Spleen (tissue), 7 donors: ENCODE measurements around the gene NELFA.

Source experiments
- CTCF ChIP-seq, 11 experiments: fragments of 200-600 bp in 7 of 11; fragments of 450-650 bp in 4 of 11; sonication (generic) in 4 of 11; IDR thresholded peaks in 8 of 11; conservative IDR thresholded peaks in 3 of 11; 1 replicate in 7 of 11; 2 replicates in 4 of 11; pipeline versions ENCODE4 v1.4.0 to v1.8.0; 2016 to 2021; ENCODE audit warnings: antibody characterized with exemption in 11 of 11, inconsistent platforms in 4 of 11, mild to moderate bottlenecking in 1 of 11
- POLR2A ChIP-seq, 3 donors: fragments of 450-650 bp; IDR thresholded peaks; one replicate each; pipeline ENCODE4 v1.5.1; 2017; ENCODE audit warnings: antibody characterized with exemption in 3 of 3, mild to moderate bottlenecking in 1 of 3
- POLR2AphosphoS5 ChIP-seq, 3 donors: sonication (generic); formaldehyde crosslinking; IDR thresholded peaks; one replicate each; pipeline ENCODE4 v1.5.1; 2017; ENCODE audit warnings: antibody characterized with exemption in 3 of 3
- donor health status: DM: no; HTN: no; CAD: no; lungs with moderate emphysema.
- donor health status: DM: no; HTN: no; CAD: no.
- donor health status: DM: no; HTN: no; CAD: no.

GRCh38 chr4:1997712-1998111 lies 11.1 kb downstream of the NELFA start:
- no peak for TF ChIP-seq CTCF (IDR thresholded peaks at IDR 0.05 in 8 of 11, conservative IDR thresholded peaks at IDR 0.05 in 3 of 11)
- no peak for TF ChIP-seq POLR2A (IDR thresholded peaks at IDR 0.05)
- TF ChIP-seq POLR2AphosphoS5 (IDR thresholded peaks at IDR 0.05), result no peak
